Measurements from ENCODE around the gene DHX35.

DHX35 gene

GRCh38 chr20:39049684-39050554 lies 87.8 kb downstream of the DHX35 start (continued):
- TF ChIP-seq ZNF398 (tag by site-specific recombination; IDR thresholded peaks at IDR 0.05): no peak
- TF ChIP-seq, protein P1, sequence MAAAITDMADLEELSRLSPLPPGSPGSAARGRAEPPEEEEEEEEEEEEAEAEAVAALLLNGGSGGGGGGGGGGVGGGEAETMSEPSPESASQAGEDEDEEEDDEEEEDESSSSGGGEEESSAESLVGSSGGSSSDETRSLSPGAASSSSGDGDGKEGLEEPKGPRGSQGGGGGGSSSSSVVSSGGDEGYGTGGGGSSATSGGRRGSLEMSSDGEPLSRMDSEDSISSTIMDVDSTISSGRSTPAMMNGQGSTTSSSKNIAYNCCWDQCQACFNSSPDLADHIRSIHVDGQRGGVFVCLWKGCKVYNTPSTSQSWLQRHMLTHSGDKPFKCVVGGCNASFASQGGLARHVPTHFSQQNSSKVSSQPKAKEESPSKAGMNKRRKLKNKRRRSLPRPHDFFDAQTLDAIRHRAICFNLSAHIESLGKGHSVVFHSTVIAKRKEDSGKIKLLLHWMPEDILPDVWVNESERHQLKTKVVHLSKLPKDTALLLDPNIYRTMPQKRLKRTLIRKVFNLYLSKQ (tag by site-specific recombination; IDR thresholded peaks at IDR 0.05; ENCODE audit: borderline replicate concordance): no peak
- no peak for TF ChIP-seq ZNF248 (tag by site-specific recombination; IDR thresholded peaks at IDR 0.05)
- no peak for TF ChIP-seq ZBTB7A (tag by site-specific recombination; IDR thresholded peaks at IDR 0.05; ENCODE audit: low read depth)
- TF ChIP-seq, protein P2, sequence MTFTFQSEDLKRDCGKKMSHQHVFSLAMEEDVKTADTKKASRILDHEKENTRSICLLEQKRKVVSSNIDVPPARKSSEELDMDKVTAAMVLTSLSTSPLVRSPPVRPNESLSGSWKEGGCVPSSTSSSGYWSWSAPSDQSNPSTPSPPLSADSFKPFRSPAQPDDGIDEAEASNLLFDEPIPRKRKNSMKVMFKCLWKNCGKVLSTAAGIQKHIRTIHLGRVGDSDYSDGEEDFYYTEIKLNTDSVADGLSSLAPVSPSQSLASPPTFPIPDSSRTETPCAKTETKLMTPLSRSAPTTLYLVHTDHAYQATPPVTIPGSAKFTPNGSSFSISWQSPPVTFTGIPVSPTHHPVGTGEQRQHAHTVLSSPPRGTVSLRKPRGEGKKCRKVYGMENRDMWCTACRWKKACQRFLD (tag by site-specific recombination; IDR thresholded peaks at IDR 0.05): no peak
- TF ChIP-seq ZNF610 (tag by site-specific recombination; IDR thresholded peaks at IDR 0.05; ENCODE audit: borderline replicate concordance): peak; percentile 79; the same call in 1 of the 2 replicates
- TF ChIP-seq ZEB2 (tag by site-specific recombination; IDR thresholded peaks at IDR 0.05): peak; percentile 91
- TF ChIP-seq ZNF324 (tag by site-specific recombination; IDR thresholded peaks at IDR 0.05): 0 out of 2 replicates have a peak, but pooled peaks have one; percentile 28
- peak; percentile 87 for TF ChIP-seq ZNF600 (tag by site-specific recombination; IDR thresholded peaks at IDR 0.05)
- TF ChIP-seq KLF1 (tag by site-specific recombination; IDR thresholded peaks at IDR 0.05): 0 out of 2 replicates have a peak, but pooled peaks have one; percentile 14
- peak; percentile 87 for TF ChIP-seq ZNF2 (tag by site-specific recombination; IDR thresholded peaks at IDR 0.05)
- 0 out of 2 replicates have a peak, but pooled peaks have one; percentile 45 for TF ChIP-seq ZNF777 (tag by site-specific recombination; IDR thresholded peaks at IDR 0.05; ENCODE audit: borderline replicate concordance)
- peak; percentile 90 for TF ChIP-seq GLIS1 (tag by site-specific recombination; IDR thresholded peaks at IDR 0.05)
- TF ChIP-seq ZNF350 (tag by site-specific recombination; IDR thresholded peaks at IDR 0.05): no peak
- TF ChIP-seq ZNF585B (tag by site-specific recombination; IDR thresholded peaks at IDR 0.05): no peak
- 0 out of 2 replicates have a peak, but pooled peaks have one; percentile 4 for TF ChIP-seq ZSCAN5A (tag by site-specific recombination; IDR thresholded peaks at IDR 0.05)
- TF ChIP-seq, protein P3, sequence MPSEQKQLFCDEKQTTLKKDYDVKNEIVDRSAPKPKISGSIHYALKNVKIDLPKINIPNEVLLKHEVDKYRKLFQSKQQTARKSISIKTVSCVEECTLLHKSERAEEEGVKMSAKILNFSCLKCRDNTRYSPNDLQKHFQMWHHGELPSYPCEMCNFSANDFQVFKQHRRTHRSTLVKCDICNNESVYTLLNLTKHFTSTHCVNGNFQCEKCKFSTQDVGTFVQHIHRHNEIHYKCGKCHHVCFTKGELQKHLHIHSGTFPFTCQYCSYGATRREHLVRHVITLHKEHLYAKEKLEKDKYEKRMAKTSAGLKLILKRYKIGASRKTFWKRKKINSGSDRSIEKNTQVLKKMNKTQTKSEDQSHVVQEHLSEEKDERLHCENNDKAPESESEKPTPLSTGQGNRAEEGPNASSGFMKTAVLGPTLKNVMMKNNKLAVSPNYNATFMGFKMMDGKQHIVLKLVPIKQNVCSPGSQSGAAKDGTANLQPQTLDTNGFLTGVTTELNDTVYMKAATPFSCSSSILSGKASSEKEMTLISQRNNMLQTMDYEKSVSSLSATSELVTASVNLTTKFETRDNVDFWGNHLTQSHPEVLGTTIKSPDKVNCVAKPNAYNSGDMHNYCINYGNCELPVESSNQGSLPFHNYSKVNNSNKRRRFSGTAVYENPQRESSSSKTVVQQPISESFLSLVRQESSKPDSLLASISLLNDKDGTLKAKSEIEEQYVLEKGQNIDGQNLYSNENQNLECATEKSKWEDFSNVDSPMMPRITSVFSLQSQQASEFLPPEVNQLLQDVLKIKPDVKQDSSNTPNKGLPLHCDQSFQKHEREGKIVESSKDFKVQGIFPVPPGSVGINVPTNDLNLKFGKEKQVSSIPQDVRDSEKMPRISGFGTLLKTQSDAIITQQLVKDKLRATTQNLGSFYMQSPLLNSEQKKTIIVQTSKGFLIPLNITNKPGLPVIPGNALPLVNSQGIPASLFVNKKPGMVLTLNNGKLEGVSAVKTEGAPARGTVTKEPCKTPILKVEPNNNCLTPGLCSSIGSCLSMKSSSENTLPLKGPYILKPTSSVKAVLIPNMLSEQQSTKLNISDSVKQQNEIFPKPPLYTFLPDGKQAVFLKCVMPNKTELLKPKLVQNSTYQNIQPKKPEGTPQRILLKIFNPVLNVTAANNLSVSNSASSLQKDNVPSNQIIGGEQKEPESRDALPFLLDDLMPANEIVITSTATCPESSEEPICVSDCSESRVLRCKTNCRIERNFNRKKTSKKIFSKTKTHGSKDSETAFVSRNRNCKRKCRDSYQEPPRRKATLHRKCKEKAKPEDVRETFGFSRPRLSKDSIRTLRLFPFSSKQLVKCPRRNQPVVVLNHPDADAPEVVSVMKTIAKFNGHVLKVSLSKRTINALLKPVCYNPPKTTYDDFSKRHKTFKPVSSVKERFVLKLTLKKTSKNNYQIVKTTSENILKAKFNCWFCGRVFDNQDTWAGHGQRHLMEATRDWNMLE (tag by site-specific recombination; conservative IDR thresholded peaks at IDR 0.05; ENCODE audit: low read depth): peak; percentile 55; the same call in 1 of the 2 replicates
- no peak for TF ChIP-seq ZNF37A (tag by site-specific recombination; IDR thresholded peaks at IDR 0.05)
- peak; percentile 50; the same call in 1 of the 2 replicates for TF ChIP-seq ZNF629 (tag by site-specific recombination; IDR thresholded peaks at IDR 0.05)
- TF ChIP-seq ZNF140 (tag by site-specific recombination; IDR thresholded peaks at IDR 0.05): no peak
- TF ChIP-seq ZNF155 (tag by site-specific recombination; IDR thresholded peaks at IDR 0.05): no peak
- TF ChIP-seq, protein P4, sequence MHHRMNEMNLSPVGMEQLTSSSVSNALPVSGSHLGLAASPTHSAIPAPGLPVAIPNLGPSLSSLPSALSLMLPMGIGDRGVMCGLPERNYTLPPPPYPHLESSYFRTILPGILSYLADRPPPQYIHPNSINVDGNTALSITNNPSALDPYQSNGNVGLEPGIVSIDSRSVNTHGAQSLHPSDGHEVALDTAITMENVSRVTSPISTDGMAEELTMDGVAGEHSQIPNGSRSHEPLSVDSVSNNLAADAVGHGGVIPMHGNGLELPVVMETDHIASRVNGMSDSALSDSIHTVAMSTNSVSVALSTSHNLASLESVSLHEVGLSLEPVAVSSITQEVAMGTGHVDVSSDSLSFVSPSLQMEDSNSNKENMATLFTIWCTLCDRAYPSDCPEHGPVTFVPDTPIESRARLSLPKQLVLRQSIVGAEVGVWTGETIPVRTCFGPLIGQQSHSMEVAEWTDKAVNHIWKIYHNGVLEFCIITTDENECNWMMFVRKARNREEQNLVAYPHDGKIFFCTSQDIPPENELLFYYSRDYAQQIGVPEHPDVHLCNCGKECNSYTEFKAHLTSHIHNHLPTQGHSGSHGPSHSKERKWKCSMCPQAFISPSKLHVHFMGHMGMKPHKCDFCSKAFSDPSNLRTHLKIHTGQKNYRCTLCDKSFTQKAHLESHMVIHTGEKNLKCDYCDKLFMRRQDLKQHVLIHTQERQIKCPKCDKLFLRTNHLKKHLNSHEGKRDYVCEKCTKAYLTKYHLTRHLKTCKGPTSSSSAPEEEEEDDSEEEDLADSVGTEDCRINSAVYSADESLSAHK (tag by site-specific recombination; IDR thresholded peaks at IDR 0.05): 0 out of 2 replicates have a peak, but pooled peaks have one; percentile 19
- TF ChIP-seq ZNF239 (tag by site-specific recombination; IDR thresholded peaks at IDR 0.05): no peak
- no peak for TF ChIP-seq ZNF707 (tag by site-specific recombination; IDR thresholded peaks at IDR 0.05)
- no peak for TF ChIP-seq ZNF302 (tag by site-specific recombination; IDR thresholded peaks at IDR 0.05; ENCODE audit: low read depth)
- TF ChIP-seq ZNF121 (tag by site-specific recombination; IDR thresholded peaks at IDR 0.05): no peak

Measured in HEK293 (cell line).